HEK293 (cell line): ENCODE data around the gene DOK3.

Experiments
- BCL11B ChIP-seq: fragments of 450-650 bp; formaldehyde crosslinking; IDR thresholded peaks from 2 replicates; pipeline ENCODE4 v1.5.1; 2016; ENCODE audit warnings: low read depth, missing biosample characterization, missing genetic modification characterization
- GLIS1 ChIP-seq: fragments of 450-650 bp; formaldehyde crosslinking; IDR thresholded peaks from 2 replicates; pipeline ENCODE4 v1.5.1; 2016; ENCODE audit warnings: missing biosample characterization, missing genetic modification characterization
- KLF8 ChIP-seq: fragments of 450-650 bp; formaldehyde crosslinking; IDR thresholded peaks from 2 replicates; pipeline ENCODE4 v1.5.1; 2016; ENCODE audit warnings: missing biosample characterization, missing genetic modification characterization
- SCRT1 ChIP-seq: fragments of 450-650 bp; formaldehyde crosslinking; IDR thresholded peaks from 2 replicates; pipeline ENCODE4 v1.5.1; 2016; ENCODE audit warnings: missing biosample characterization, missing genetic modification characterization, borderline replicate concordance
- SP7 ChIP-seq: fragments of 450-650 bp; formaldehyde crosslinking; IDR thresholded peaks from 2 replicates; pipeline ENCODE4 v1.5.1; 2016; ENCODE audit warnings: missing biosample characterization, missing genetic modification characterization
- TRIM28 ChIP-seq: IDR thresholded peaks from 2 replicates; pipeline ENCODE4 v1.6.1; 2011; ENCODE audit warnings: low read length, control low read depth, borderline replicate concordance
- WT1 ChIP-seq: fragments of 450-650 bp; formaldehyde crosslinking; IDR thresholded peaks from 2 replicates; pipeline ENCODE4 v1.5.1; 2016; ENCODE audit warnings: missing biosample characterization, missing genetic modification characterization
- YY1 ChIP-seq: fragments of 450-650 bp; formaldehyde crosslinking; IDR thresholded peaks from 2 replicates; pipeline ENCODE4 v1.5.1; 2018; ENCODE audit warnings: missing biosample characterization, missing genetic modification characterization
- ZBTB17 ChIP-seq: fragments of 450-650 bp; formaldehyde crosslinking; IDR thresholded peaks from 2 replicates; pipeline ENCODE4 v1.5.1; 2016; ENCODE audit warnings: missing biosample characterization, missing genetic modification characterization
- ZNF184 ChIP-seq: fragments of 450-650 bp; IDR thresholded peaks from 2 replicates; pipeline ENCODE4 v1.5.1; 2018; ENCODE audit warnings: missing biosample characterization, mild to moderate bottlenecking, missing genetic modification characterization
- ZNF19 ChIP-seq: fragments of 450-650 bp; formaldehyde crosslinking; IDR thresholded peaks from 2 replicates; pipeline ENCODE4; 2016; ENCODE audit warnings: missing biosample characterization, missing genetic modification characterization, low read depth
- ZNF211 ChIP-seq: fragments of 450-650 bp; formaldehyde crosslinking; IDR thresholded peaks from 2 replicates; pipeline ENCODE4 v1.5.1; 2016; ENCODE audit warnings: low read depth, missing biosample characterization, missing genetic modification characterization
- ZNF335 ChIP-seq: fragments of 450-650 bp; formaldehyde crosslinking; conservative IDR thresholded peaks from 2 replicates; pipeline ENCODE4 v1.5.1; 2016; ENCODE audit warnings: missing biosample characterization, missing genetic modification characterization
- ZNF423 ChIP-seq: fragments of 450-650 bp; formaldehyde crosslinking; IDR thresholded peaks from 2 replicates; pipeline ENCODE4 v1.5.1; 2016; ENCODE audit warnings: missing biosample characterization, missing genetic modification characterization
- ZNF530 ChIP-seq: fragments of 450-650 bp; formaldehyde crosslinking; IDR thresholded peaks from 2 replicates; pipeline ENCODE4 v1.5.1; 2016; ENCODE audit warnings: low read depth, missing biosample characterization, missing genetic modification characterization
- ZNF654 ChIP-seq: fragments of 450-650 bp; formaldehyde crosslinking; IDR thresholded peaks from 2 replicates; pipeline ENCODE4 v1.5.1; 2016; ENCODE audit warnings: low read depth, missing biosample characterization, missing genetic modification characterization
- ZNF660 ChIP-seq: fragments of 450-650 bp; IDR thresholded peaks from 2 replicates; pipeline ENCODE4 v1.5.1; 2018; ENCODE audit warnings: missing biosample characterization, mild to moderate bottlenecking, missing genetic modification characterization
- ZNF677 ChIP-seq: fragments of 450-650 bp; IDR thresholded peaks from 2 replicates; pipeline ENCODE4 v1.5.0; 2018; ENCODE audit warnings: missing biosample characterization, mild to moderate bottlenecking, missing genetic modification characterization, moderate library complexity
- ZNF701 ChIP-seq: fragments of 450-650 bp; formaldehyde crosslinking; IDR thresholded peaks from 2 replicates; pipeline ENCODE4 v1.5.1; 2016; ENCODE audit warnings: missing biosample characterization, missing genetic modification characterization
- ZNF843 ChIP-seq: fragments of 450-650 bp; formaldehyde crosslinking; IDR thresholded peaks from 2 replicates; pipeline ENCODE4 v1.5.1; 2016; ENCODE audit warnings: missing biosample characterization, missing genetic modification characterization
- TF ChIP-seq, protein P1 (sequence below): fragments of 450-650 bp; formaldehyde crosslinking; IDR thresholded peaks from 2 replicates; pipeline ENCODE4 v1.5.1; 2016; ENCODE audit warnings: missing biosample characterization, missing genetic modification characterization
- TF ChIP-seq, protein P2 (sequence below): fragments of 450-650 bp; formaldehyde crosslinking; IDR thresholded peaks from 2 replicates; pipeline ENCODE4 v1.5.0; 2017; ENCODE audit warnings: missing biosample characterization, missing genetic modification characterization, borderline replicate concordance
- TF ChIP-seq, protein P3 (sequence below): fragments of 450-650 bp; formaldehyde crosslinking; IDR thresholded peaks from 2 replicates; pipeline ENCODE4 v1.5.1; 2017; ENCODE audit warnings: missing biosample characterization, mild to moderate bottlenecking, missing genetic modification characterization, moderate library complexity
- TF ChIP-seq, protein P4 (sequence below): fragments of 450-650 bp; formaldehyde crosslinking; IDR thresholded peaks from 2 replicates; pipeline ENCODE4 v1.5.1; 2016; ENCODE audit warnings: missing biosample characterization, missing genetic modification characterization
- TF ChIP-seq, protein P5 (sequence below): fragments of 450-650 bp; formaldehyde crosslinking; IDR thresholded peaks from 2 replicates; pipeline ENCODE4 v1.5.1; 2016; ENCODE audit warnings: missing biosample characterization, missing genetic modification characterization
- TF ChIP-seq, protein P6 (sequence below): fragments of 450-650 bp; formaldehyde crosslinking; IDR thresholded peaks from 2 replicates; pipeline ENCODE4 v1.5.1; 2016; ENCODE audit warnings: missing biosample characterization, missing genetic modification characterization

Gene DOK3

DNA sequence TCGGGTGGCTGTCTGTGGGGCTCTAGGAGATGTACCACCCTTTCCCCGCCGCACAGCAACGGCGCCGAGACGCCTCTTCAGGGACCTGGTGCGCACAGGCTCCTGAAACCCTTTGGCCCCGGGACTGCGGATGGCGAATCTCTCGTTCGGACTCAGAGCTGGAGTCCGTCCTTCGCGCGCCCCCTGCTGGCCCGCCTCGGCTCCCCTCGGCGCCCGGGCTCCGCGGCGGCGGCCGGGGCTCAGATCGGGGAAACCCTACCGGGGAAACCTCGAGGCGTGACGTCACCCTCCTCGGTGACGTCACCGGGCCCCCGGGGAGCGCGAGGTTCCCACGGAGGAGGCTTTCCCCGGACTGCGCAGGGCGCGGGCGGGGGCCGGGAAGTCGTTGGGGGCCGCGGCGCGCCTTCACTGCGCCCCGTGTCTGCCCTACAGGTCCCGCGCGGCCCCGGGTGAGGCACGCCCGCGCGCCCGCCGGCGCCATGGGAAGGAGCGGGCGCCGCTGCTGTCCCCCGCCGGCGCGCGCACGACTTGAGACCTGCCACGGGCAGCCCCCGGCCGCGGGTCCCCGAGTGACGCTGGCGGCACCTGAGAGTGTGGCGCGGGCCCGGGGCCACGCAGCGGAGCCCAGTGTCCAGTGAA lies 55.1 kb downstream of the DOK3 start (continued):
- TF ChIP-seq, protein P1, sequence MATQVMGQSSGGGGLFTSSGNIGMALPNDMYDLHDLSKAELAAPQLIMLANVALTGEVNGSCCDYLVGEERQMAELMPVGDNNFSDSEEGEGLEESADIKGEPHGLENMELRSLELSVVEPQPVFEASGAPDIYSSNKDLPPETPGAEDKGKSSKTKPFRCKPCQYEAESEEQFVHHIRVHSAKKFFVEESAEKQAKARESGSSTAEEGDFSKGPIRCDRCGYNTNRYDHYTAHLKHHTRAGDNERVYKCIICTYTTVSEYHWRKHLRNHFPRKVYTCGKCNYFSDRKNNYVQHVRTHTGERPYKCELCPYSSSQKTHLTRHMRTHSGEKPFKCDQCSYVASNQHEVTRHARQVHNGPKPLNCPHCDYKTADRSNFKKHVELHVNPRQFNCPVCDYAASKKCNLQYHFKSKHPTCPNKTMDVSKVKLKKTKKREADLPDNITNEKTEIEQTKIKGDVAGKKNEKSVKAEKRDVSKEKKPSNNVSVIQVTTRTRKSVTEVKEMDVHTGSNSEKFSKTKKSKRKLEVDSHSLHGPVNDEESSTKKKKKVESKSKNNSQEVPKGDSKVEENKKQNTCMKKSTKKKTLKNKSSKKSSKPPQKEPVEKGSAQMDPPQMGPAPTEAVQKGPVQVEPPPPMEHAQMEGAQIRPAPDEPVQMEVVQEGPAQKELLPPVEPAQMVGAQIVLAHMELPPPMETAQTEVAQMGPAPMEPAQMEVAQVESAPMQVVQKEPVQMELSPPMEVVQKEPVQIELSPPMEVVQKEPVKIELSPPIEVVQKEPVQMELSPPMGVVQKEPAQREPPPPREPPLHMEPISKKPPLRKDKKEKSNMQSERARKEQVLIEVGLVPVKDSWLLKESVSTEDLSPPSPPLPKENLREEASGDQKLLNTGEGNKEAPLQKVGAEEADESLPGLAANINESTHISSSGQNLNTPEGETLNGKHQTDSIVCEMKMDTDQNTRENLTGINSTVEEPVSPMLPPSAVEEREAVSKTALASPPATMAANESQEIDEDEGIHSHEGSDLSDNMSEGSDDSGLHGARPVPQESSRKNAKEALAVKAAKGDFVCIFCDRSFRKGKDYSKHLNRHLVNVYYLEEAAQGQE (tag by site-specific recombination), result 0 out of 2 replicates have a peak, but pooled peaks have one; percentile 29
- TF ChIP-seq ZBTB17 (peak; percentile 63; the same call in 1 of the 2 replicates), ZNF660 (tag by site-specific recombination) (peak; percentile 96), ZNF530 (no peak), ZNF19 (tag by site-specific recombination) (no peak), ZNF843 (tag by site-specific recombination) (peak; percentile 44; the same call in 1 of the 2 replicates), KLF8 (tag by site-specific recombination) (peak; percentile 79; the same call in 1 of the 2 replicates), BCL11B (peak; percentile 44; the same call in 1 of the 2 replicates), ZNF701 (tag by site-specific recombination) (no peak), ZNF335 (tag by site-specific recombination) (no peak), TRIM28 (no peak), ZNF654 (tag by site-specific recombination) (peak; percentile 55), YY1 (tag by site-specific recombination) (peak; percentile 16; the same call in 1 of the 2 replicates), SP7 (tag by site-specific recombination) (no peak), ZNF677 (tag by site-specific recombination) (0 out of 2 replicates have a peak, but pooled peaks have one; percentile 12), SCRT1 (tag by site-specific recombination) (no peak), ZNF211 (no peak; the same call in 1 of the 2 replicates), ZNF184 (tag by site-specific recombination) (peak; percentile 79; the same call in 1 of the 2 replicates), GLIS1 (peak; percentile 87), WT1 (tag by site-specific recombination) (no peak; the same call in 1 of the 2 replicates), ZNF423 (peak; percentile 21; the same call in 1 of the 2 replicates)
- TF ChIP-seq, protein P2, sequence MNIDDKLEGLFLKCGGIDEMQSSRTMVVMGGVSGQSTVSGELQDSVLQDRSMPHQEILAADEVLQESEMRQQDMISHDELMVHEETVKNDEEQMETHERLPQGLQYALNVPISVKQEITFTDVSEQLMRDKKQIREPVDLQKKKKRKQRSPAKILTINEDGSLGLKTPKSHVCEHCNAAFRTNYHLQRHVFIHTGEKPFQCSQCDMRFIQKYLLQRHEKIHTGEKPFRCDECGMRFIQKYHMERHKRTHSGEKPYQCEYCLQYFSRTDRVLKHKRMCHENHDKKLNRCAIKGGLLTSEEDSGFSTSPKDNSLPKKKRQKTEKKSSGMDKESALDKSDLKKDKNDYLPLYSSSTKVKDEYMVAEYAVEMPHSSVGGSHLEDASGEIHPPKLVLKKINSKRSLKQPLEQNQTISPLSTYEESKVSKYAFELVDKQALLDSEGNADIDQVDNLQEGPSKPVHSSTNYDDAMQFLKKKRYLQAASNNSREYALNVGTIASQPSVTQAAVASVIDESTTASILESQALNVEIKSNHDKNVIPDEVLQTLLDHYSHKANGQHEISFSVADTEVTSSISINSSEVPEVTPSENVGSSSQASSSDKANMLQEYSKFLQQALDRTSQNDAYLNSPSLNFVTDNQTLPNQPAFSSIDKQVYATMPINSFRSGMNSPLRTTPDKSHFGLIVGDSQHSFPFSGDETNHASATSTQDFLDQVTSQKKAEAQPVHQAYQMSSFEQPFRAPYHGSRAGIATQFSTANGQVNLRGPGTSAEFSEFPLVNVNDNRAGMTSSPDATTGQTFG, result peak; percentile 75; the same call in 1 of the 2 replicates
- TF ChIP-seq, protein P3, sequence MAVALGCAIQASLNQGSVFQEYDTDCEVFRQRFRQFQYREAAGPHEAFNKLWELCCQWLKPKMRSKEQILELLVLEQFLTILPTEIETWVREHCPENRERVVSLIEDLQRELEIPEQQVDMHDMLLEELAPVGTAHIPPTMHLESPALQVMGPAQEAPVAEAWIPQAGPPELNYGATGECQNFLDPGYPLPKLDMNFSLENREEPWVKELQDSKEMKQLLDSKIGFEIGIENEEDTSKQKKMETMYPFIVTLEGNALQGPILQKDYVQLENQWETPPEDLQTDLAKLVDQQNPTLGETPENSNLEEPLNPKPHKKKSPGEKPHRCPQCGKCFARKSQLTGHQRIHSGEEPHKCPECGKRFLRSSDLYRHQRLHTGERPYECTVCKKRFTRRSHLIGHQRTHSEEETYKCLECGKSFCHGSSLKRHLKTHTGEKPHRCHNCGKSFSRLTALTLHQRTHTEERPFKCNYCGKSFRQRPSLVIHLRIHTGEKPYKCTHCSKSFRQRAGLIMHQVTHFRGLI (tag by site-specific recombination), result peak; percentile 62; the same call in 1 of the 2 replicates
- TF ChIP-seq, protein P4, sequence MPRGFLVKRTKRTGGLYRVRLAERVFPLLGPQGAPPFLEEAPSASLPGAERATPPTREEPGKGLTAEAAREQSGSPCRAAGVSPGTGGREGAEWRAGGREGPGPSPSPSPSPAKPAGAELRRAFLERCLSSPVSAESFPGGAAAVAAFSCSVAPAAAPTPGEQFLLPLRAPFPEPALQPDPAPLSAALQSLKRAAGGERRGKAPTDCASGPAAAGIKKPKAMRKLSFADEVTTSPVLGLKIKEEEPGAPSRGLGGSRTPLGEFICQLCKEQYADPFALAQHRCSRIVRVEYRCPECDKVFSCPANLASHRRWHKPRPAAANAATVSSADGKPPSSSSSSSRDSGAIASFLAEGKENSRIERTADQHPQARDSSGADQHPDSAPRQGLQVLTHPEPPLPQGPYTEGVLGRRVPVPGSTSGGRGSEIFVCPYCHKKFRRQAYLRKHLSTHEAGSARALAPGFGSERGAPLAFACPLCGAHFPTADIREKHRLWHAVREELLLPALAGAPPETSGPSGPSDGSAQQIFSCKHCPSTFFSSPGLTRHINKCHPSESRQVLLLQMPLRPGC (tag by site-specific recombination), result peak; percentile 77; the same call in 1 of the 2 replicates
- TF ChIP-seq, protein P5, sequence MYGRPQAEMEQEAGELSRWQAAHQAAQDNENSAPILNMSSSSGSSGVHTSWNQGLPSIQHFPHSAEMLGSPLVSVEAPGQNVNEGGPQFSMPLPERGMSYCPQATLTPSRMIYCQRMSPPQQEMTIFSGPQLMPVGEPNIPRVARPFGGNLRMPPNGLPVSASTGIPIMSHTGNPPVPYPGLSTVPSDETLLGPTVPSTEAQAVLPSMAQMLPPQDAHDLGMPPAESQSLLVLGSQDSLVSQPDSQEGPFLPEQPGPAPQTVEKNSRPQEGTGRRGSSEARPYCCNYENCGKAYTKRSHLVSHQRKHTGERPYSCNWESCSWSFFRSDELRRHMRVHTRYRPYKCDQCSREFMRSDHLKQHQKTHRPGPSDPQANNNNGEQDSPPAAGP (tag by site-specific recombination), result peak; percentile 59; the same call in 1 of the 2 replicates
- TF ChIP-seq, protein P6, sequence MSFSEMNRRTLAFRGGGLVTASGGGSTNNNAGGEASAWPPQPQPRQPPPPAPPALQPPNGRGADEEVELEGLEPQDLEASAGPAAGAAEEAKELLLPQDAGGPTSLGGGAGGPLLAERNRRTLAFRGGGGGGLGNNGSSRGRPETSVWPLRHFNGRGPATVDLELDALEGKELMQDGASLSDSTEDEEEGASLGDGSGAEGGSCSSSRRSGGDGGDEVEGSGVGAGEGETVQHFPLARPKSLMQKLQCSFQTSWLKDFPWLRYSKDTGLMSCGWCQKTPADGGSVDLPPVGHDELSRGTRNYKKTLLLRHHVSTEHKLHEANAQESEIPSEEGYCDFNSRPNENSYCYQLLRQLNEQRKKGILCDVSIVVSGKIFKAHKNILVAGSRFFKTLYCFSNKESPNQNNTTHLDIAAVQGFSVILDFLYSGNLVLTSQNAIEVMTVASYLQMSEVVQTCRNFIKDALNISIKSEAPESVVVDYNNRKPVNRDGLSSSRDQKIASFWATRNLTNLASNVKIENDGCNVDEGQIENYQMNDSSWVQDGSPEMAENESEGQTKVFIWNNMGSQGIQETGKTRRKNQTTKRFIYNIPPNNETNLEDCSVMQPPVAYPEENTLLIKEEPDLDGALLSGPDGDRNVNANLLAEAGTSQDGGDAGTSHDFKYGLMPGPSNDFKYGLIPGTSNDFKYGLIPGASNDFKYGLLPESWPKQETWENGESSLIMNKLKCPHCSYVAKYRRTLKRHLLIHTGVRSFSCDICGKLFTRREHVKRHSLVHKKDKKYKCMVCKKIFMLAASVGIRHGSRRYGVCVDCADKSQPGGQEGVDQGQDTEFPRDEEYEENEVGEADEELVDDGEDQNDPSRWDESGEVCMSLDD (tag by site-specific recombination), result peak; percentile 75
